Sigmoid colon (tissue), 7 donors: ENCODE measurements around the gene HECTD1. TPM values are rescaled to one million over a fixed set of nuclear protein-coding genes. Genes with fewer than 3 reads are reported as not detected.
A peak's percentile ranks its signal among the peaks of the same experiment; 100 is the strongest.
"Not testable (repeated sequence)": the region's sequence is repeated elsewhere in the genome, so short reads cannot be mapped to it uniquely, and the experiment has no call there.

Experiments used
- DNase-seq: peaks from one replicate; pipeline ENCODE4 v3.0.0-alpha.2; 2019
- H3K27ac ChIP-seq, 4 donors: fragments of 200-600 bp; sonication (generic); one replicate each; pipeline ENCODE4 v1.5.1; 2016 to 2019; ENCODE audit warnings: mild to moderate bottlenecking in 1 of 4
- H3K27me3 ChIP-seq, 3 donors: fragments of 200-600 bp; sonication (generic); one replicate each; pipeline ENCODE4 v1.5.1; 2019; ENCODE audit warnings: mild to moderate bottlenecking in 1 of 3
- H3K36me3 ChIP-seq, 4 donors: fragments of 200-600 bp; sonication (generic); one replicate each; pipeline ENCODE4 v1.5.1; 2016 to 2019
- H3K4me1 ChIP-seq, 4 donors: fragments of 200-600 bp; sonication (generic); one replicate each; pipeline ENCODE4 v1.5.1; 2017 to 2019
- H3K4me3 ChIP-seq, 4 donors: fragments of 200-600 bp; sonication (generic); one replicate each; pipeline ENCODE4 v1.5.1; 2017 to 2019; ENCODE audit warnings: mild to moderate bottlenecking in 2 of 4, moderate library complexity in 1 of 4
- H3K9me3 ChIP-seq, 4 donors: fragments of 200-600 bp in 3 of 4; sonication (generic) in 3 of 4; one replicate each; pipeline versions ENCODE4 v1.5.1 to v1.6.1; 2013 to 2019
- CTCF ChIP-seq, 4 experiments: fragments of 450-650 bp in 3 of 4; fragments of 200-600 bp in 1 of 4; IDR thresholded peaks; one replicate each; pipeline ENCODE4 v1.5.1; 2016 to 2019; ENCODE audit warnings: antibody characterized with exemption in 4 of 4, mild to moderate bottlenecking in 3 of 4, moderate library complexity in 2 of 4
- EP300 ChIP-seq, 4 donors: sonication (generic); formaldehyde crosslinking; IDR thresholded peaks; one replicate each; pipeline ENCODE4 v1.6.1; 2017; ENCODE audit warnings: antibody characterized with exemption in 4 of 4
- POLR2A ChIP-seq, 2 donors: fragments of 450-650 bp; IDR thresholded peaks; one replicate each; pipeline ENCODE4 v1.6.1; 2016; ENCODE audit warnings: antibody characterized with exemption in 2 of 2, mild to moderate bottlenecking in 2 of 2, moderate library complexity in 2 of 2
- POLR2AphosphoS5 ChIP-seq, 4 donors: sonication (generic); formaldehyde crosslinking; IDR thresholded peaks; one replicate each; pipeline ENCODE4 v1.6.1; 2017; ENCODE audit warnings: antibody characterized with exemption in 4 of 4
- WGBS, 2 donors: extraction: QIAGEN DNeasy Blood & Tissue Kit; methylation state at CpG; one replicate each; pipeline ENCODE4 v1.1.7; 2013; 5-methylcytosine and 5-hydroxymethylcytosine counted together
- intact Hi-C: fragments of 100-400 bp; cut with DNase I; formaldehyde crosslinking; loops from one replicate; pipeline ENCODE4 v1.15.1; 2023
- polyA plus RNA-seq, 3 donors: library from polyadenylated mRNA; stranded (reverse); fragments of 200-250 nt; gene quantifications; one replicate each; pipeline ENCODE4 v1.2.3, GENCODE V29; 2013
- total RNA-seq, 4 donors: library from RNA; depleted of rRNA; stranded (reverse); fragments of >200 nt; gene quantifications; one replicate each; pipeline ENCODE4 v1.1.0, GENCODE V29; 2016
- donor health status: healthy with polysubstance abuse.
- donor health status: Bipolar disorder and iron deficiency.
- donor health status: healthy.

The HECTD1 gene
- total and polyA plus RNA-seq, 7 donors, result 30.0 to 186 (median 152) TPM

- H3K27ac ChIP-seq, result no peak overlapping the region
- DNase-seq, result no peak
- TF ChIP-seq POLR2A (IDR thresholded peaks at IDR 0.05), result no peak
- no peak for TF ChIP-seq EP300 (IDR thresholded peaks at IDR 0.05)
- no peak for TF ChIP-seq POLR2AphosphoS5 (IDR thresholded peaks at IDR 0.05)
- TF ChIP-seq CTCF (IDR thresholded peaks at IDR 0.05), result no peak
- intact Hi-C loops, result no loop called here
- 39 to 75% methylated on average over 8 of the region's 8 CpGs for WGBS, 2 donors
- peaks cover 0 to 14% (median 12%) of the 10 kb centered on the region in 4 donors for H3K4me1 ChIP-seq
- no peaks in the 10 kb centered on the region for H3K27me3 ChIP-seq
- H3K9me3 ChIP-seq, result no peaks in the 10 kb centered on the region
- H3K4me3 ChIP-seq, result no peak overlapping the region
- H3K36me3 ChIP-seq, result no peaks in the 10 kb centered on the region
These were observed 36.3 kb upstream of the HECTD1 start for GRCh38 chr14:31243860-31244259.

- H3K36me3 ChIP-seq, intact Hi-C loops, DNase-seq, H3K27me3 ChIP-seq, H3K9me3 ChIP-seq: not testable (repeated sequence)
- Histone ChIP-seq H3K4me3 (peak overlapping the region in 3 of 4 donors; percentile 9 to 21 (median 13)), H3K27ac (peak overlapping the region in 3 of 4 donors; percentile 44 to 48 (median 47)), H3K4me1 (peaks cover 0 to 14% (median 12%) of the 10 kb centered on the region in 4 donors)
- 83 to 86% methylated on average over 10 of the region's 10 CpGs for WGBS, 2 donors
These were observed 34.8 kb upstream of the HECTD1 start for GRCh38 chr14:31242161-31242940.

- TF ChIP-seq POLR2A (IDR thresholded peaks at IDR 0.05) (no peak), EP300 (IDR thresholded peaks at IDR 0.05) (no peak), POLR2AphosphoS5 (IDR thresholded peaks at IDR 0.05) (no peak), CTCF (IDR thresholded peaks at IDR 0.05) (no peak)
- intact Hi-C loops, result no loop called here
- Histone ChIP-seq H3K4me3 (peak overlapping the region in 3 of 4 donors; percentile 9 to 21 (median 13)), H3K36me3 (no peaks in the 10 kb centered on the region), H3K27me3 (no peaks in the 10 kb centered on the region), H3K27ac (peak overlapping the region in 3 of 4 donors; percentile 44 to 48 (median 47)), H3K4me1 (peaks cover 0 to 14% (median 12%) of the 10 kb centered on the region in 4 donors), H3K9me3 (no peaks in the 10 kb centered on the region)
- DNase-seq, result no peak
- 42 to 53% methylated on average over 2 of the region's 2 CpGs for WGBS, 2 donors
These were observed 34.0 kb upstream of the HECTD1 start for GRCh38 chr14:31241450-31242114.

GRCh38 chr14:31239741-31240140, 32.1 kb upstream of the HECTD1 start:
- WGBS, 2 donors, result 93 to 95% methylated on average over 6 of the region's 6 CpGs
- no peak for DNase-seq
- intact Hi-C loops, result no loop called here
- H3K36me3 ChIP-seq, result no peaks in the 10 kb centered on the region
- H3K27ac ChIP-seq, result no peak overlapping the region
- H3K4me1 ChIP-seq, result peaks cover 0 to 14% (median 12%) of the 10 kb centered on the region in 4 donors
- no peaks in the 10 kb centered on the region for H3K27me3 ChIP-seq
- TF ChIP-seq POLR2AphosphoS5 (IDR thresholded peaks at IDR 0.05) (no peak), CTCF (IDR thresholded peaks at IDR 0.05) (no peak), POLR2A (IDR thresholded peaks at IDR 0.05) (no peak), EP300 (IDR thresholded peaks at IDR 0.05) (no peak)
- H3K4me3 ChIP-seq, result no peak overlapping the region
- H3K9me3 ChIP-seq, result no peaks in the 10 kb centered on the region

GRCh38 chr14:31235462-31235861, 27.9 kb upstream of the HECTD1 start:
- TF ChIP-seq CTCF (IDR thresholded peaks at IDR 0.05), result no peak
- no peak for TF ChIP-seq EP300 (IDR thresholded peaks at IDR 0.05)
- no peak for TF ChIP-seq POLR2AphosphoS5 (IDR thresholded peaks at IDR 0.05)
- TF ChIP-seq POLR2A (IDR thresholded peaks at IDR 0.05), result no peak
- H3K36me3 ChIP-seq, result no peaks in the 10 kb centered on the region
- H3K9me3 ChIP-seq, result no peaks in the 10 kb centered on the region
- no peak overlapping the region for H3K4me3 ChIP-seq
- H3K27ac ChIP-seq, result no peak overlapping the region
- WGBS, 2 donors, result 92 to 94% methylated on average over 3 of the region's 3 CpGs
- intact Hi-C loops, result no loop called here
- no peaks in the 10 kb centered on the region for H3K4me1 ChIP-seq
- H3K27me3 ChIP-seq, result no peaks in the 10 kb centered on the region
- no peak for DNase-seq
